OCI-LY1 (cell line): ENCODE data around the gene ANKRD6.
A peak's percentile ranks its signal among the peaks of the same experiment; 100 is the strongest.

Experiments used
- H2AFZ ChIP-seq: fragments of 200-600 bp; sonication (generic), shearing (Covaris generic); 2 replicates; pipeline ENCODE4 v1.6.0; 2014; ENCODE audit warnings: antibody characterized with exemption, mild to moderate bottlenecking, low read length
- H3F3A ChIP-seq: fragments of 200-600 bp; sonication (generic), shearing (Covaris generic); 2 replicates; pipeline ENCODE4 v1.6.0; 2014; ENCODE audit warnings: mild to moderate bottlenecking, antibody characterized with exemption, low read length, moderate library complexity; ENCODE audit not compliant: insufficient read depth
- H3K27ac ChIP-seq: fragments of 200-600 bp; sonication (generic); 2 replicates; pipeline ENCODE4 v1.5.1; 2014; ENCODE audit warnings: low read length, mixed run types, mild to moderate bottlenecking, low read depth; ENCODE audit not compliant: poor library complexity, severe bottlenecking
- H3K27me3 ChIP-seq: fragments of 200-600 bp; sonication (generic); 2 replicates; pipeline ENCODE4 v1.6.0; 2014; ENCODE audit warnings: antibody characterized with exemption, mild to moderate bottlenecking, low read length, moderate library complexity; ENCODE audit not compliant: insufficient read depth
- H3K36me3 ChIP-seq: fragments of 200-600 bp; sonication (generic); 2 replicates; pipeline ENCODE4 v1.6.1; 2014; ENCODE audit warnings: mild to moderate bottlenecking, antibody characterized with exemption, low read length, moderate library complexity, mixed read lengths; ENCODE audit not compliant: insufficient read depth
- H3K4me1 ChIP-seq: fragments of 200-600 bp; sonication (generic); 2 replicates; pipeline ENCODE4 v1.5.1; 2014; ENCODE audit warnings: mild to moderate bottlenecking, low read length, moderate library complexity; ENCODE audit not compliant: insufficient read depth, severe bottlenecking
- H3K4me2 ChIP-seq: fragments of 200-600 bp; sonication (generic), shearing (Covaris generic); 2 replicates; pipeline ENCODE4 v1.6.1; 2014; ENCODE audit warnings: low read length
- H3K4me3 ChIP-seq: fragments of 200-600 bp; sonication (generic); 2 replicates; pipeline ENCODE4 v1.5.1; 2014; ENCODE audit warnings: low read length, low read depth, mild to moderate bottlenecking, mixed read lengths; ENCODE audit not compliant: poor library complexity, severe bottlenecking
- H3K79me2 ChIP-seq: fragments of 200-600 bp; shearing (Covaris generic); 2 replicates; pipeline ENCODE4 v1.6.1; 2016; ENCODE audit warnings: mixed run types, low read length, mixed read lengths; ENCODE audit not compliant: insufficient read depth
- H3K9ac ChIP-seq: fragments of 200-600 bp; sonication (generic), shearing (Covaris generic); 2 replicates; pipeline ENCODE4 v1.6.1; 2014; ENCODE audit warnings: mild to moderate bottlenecking, low read length, mixed read lengths
- H3K9me2 ChIP-seq: fragments of 200-600 bp; sonication (generic), shearing (Covaris generic); 2 replicates; pipeline ENCODE4 v1.6.1; 2014; ENCODE audit warnings: low read depth, mild to moderate bottlenecking, low read length, mixed read lengths
- H3K9me3 ChIP-seq: fragments of 200-600 bp; shearing (Covaris generic); 2 replicates; pipeline ENCODE4 v1.6.1; 2014; ENCODE audit warnings: low read length, mixed read lengths
- H4K20me1 ChIP-seq: fragments of 200-600 bp; sonication (generic), shearing (Covaris generic); 2 replicates; pipeline ENCODE4 v1.6.0; 2016; ENCODE audit warnings: mild to moderate bottlenecking, low read length; ENCODE audit not compliant: insufficient read depth
- EZH2 ChIP-seq: fragments of 200-600 bp; sonication (generic), shearing (Covaris generic); IDR thresholded peaks from 2 replicates; pipeline ENCODE4 v1.8.0; 2017; ENCODE audit warnings: borderline replicate concordance, mixed run types, mild to moderate bottlenecking, antibody characterized with exemption, low read length, moderate library complexity, mixed read lengths
- TF ChIP-seq, protein P1 (sequence below): fragments of 200-600 bp; sonication (generic), shearing (Covaris generic); IDR thresholded peaks from 2 replicates; pipeline ENCODE4 v1.5.1; 2017; ENCODE audit warnings: mild to moderate bottlenecking, antibody characterized with exemption, low read length, moderate library complexity, mixed read lengths

ANKRD6 gene

DNA sequence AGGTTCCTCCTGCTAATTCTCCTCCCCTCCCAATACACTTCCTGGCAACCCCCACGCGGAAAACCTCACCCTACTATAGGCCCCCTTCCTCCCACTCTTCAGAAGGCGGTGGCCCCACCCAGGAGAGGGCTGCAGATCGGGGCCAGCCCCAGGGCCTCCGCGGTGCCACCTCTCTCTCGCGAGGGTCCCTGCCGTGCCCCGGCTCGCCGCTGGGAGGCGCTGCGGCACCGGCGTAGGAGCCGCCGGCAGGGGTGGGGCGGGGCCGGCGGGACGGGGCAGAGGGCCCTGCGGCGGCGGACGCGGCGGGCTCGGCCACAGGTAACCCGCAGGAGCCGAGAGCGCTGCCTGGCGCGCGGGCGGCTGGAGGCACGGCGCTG, at the start of gene ANKRD6:
Gene ANKRD6, plus strand, starts transcription at position 278 of the 377 bp plus-strand sequence. CDS start 133,825 bp downstream, outside the sequence.
- 0 out of 2 replicates have a peak within 1 kb of the TSS, but pooled peaks have one; percentile 1 for H2AFZ ChIP-seq
- H3K27me3 ChIP-seq, result no peaks in the 10 kb centered on the region
- no peaks in the 10 kb centered on the region for H3K79me2 ChIP-seq
- TF ChIP-seq, protein P1, sequence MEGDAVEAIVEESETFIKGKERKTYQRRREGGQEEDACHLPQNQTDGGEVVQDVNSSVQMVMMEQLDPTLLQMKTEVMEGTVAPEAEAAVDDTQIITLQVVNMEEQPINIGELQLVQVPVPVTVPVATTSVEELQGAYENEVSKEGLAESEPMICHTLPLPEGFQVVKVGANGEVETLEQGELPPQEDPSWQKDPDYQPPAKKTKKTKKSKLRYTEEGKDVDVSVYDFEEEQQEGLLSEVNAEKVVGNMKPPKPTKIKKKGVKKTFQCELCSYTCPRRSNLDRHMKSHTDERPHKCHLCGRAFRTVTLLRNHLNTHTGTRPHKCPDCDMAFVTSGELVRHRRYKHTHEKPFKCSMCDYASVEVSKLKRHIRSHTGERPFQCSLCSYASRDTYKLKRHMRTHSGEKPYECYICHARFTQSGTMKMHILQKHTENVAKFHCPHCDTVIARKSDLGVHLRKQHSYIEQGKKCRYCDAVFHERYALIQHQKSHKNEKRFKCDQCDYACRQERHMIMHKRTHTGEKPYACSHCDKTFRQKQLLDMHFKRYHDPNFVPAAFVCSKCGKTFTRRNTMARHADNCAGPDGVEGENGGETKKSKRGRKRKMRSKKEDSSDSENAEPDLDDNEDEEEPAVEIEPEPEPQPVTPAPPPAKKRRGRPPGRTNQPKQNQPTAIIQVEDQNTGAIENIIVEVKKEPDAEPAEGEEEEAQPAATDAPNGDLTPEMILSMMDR, result peak; percentile 64
- no peak for TF ChIP-seq EZH2
- peak within 1 kb of the TSS; percentile 72 for H3K4me3 ChIP-seq
- H3K4me1 ChIP-seq, result peaks cover 14% of the 10 kb centered on the region
- H3F3A ChIP-seq, result no peaks in the 10 kb centered on the region
- no peaks in the 10 kb centered on the region for H4K20me1 ChIP-seq
- H3K9me3 ChIP-seq, result no peaks in the 10 kb centered on the region
- H3K9me2 ChIP-seq, result no peaks in the 10 kb centered on the region
- H3K4me2 ChIP-seq, result peak within 1 kb of the TSS; percentile 77
- no peaks in the 10 kb centered on the region for H3K36me3 ChIP-seq
- H3K9ac ChIP-seq, result peak within 1 kb of the TSS; percentile 58
- H3K27ac ChIP-seq, result no peak within 1 kb of the TSS

GRCh38 chr6:89385156-89385667, 47.7 kb upstream of the ANKRD6 start:
- no peak overlapping the region for H3K4me2 ChIP-seq
- H3K27ac ChIP-seq, result no peak overlapping the region
- no peaks in the 10 kb centered on the region for H3K9me2 ChIP-seq
- no peak overlapping the region for H3K9ac ChIP-seq
- H3K4me1 ChIP-seq, result peaks cover 10% of the 10 kb centered on the region
- H3F3A ChIP-seq, result no peaks in the 10 kb centered on the region
- H3K9me3 ChIP-seq, result no peaks in the 10 kb centered on the region
- H4K20me1 ChIP-seq, result no peaks in the 10 kb centered on the region
- no peak overlapping the region for H3K4me3 ChIP-seq
- no peak overlapping the region for H2AFZ ChIP-seq
- H3K36me3 ChIP-seq, result no peaks in the 10 kb centered on the region; the same call in 1 of the 2 replicates
- H3K79me2 ChIP-seq, result no peaks in the 10 kb centered on the region
- no peak for TF ChIP-seq EZH2
- TF ChIP-seq, protein P1, result no peak
- no peaks in the 10 kb centered on the region for H3K27me3 ChIP-seq

GRCh38 chr6:89385846-89386245, 47.1 kb upstream of the ANKRD6 start:
- Histone ChIP-seq H3K4me1 (peaks cover 10% of the 10 kb centered on the region), H3K36me3 (no peaks in the 10 kb centered on the region; the same call in 1 of the 2 replicates), H3K79me2 (no peaks in the 10 kb centered on the region), H3K27ac (no peak overlapping the region), H3K9me3 (no peaks in the 10 kb centered on the region), H2AFZ (no peak overlapping the region), H3K27me3 (no peaks in the 10 kb centered on the region), H3F3A (no peaks in the 10 kb centered on the region), H3K9me2 (no peaks in the 10 kb centered on the region), H4K20me1 (no peaks in the 10 kb centered on the region), H3K4me2 (no peak overlapping the region), H3K4me3 (no peak overlapping the region), H3K9ac (no peak overlapping the region)
- TF ChIP-seq, protein P1, result no peak
- no peak for TF ChIP-seq EZH2
